ENCODE data around the gene BAZ2B. TPM values are rescaled to one million over a fixed set of nuclear protein-coding genes. Genes with fewer than 3 reads are reported as not detected.

Gene BAZ2B
- total RNA-seq, 2 experiments from 2014 or later, result 3.7 to 11.8 TPM

- intact Hi-C loops (cut with micrococcal nuclease; ENCODE audit: unreplicated experiment), result no loop called here
- no peaks in the 10 kb centered on the region for H3K79me2 ChIP-seq (ENCODE audit: insufficient read depth, low read depth, low read length)
- no peak for TF ChIP-seq EZH2phosphoT487 (IDR thresholded peaks at IDR 0.05; ENCODE audit: borderline replicate concordance, low read depth, low read length)
- TF ChIP-seq CTCF (conservative IDR thresholded peaks at IDR 0.05; ENCODE audit: low read length), result no peak
Observed at GRCh38 chr2:159446201-159446600, 170.1 kb downstream of the BAZ2B start.

GRCh38 chr2:159445307-159445706, 171.0 kb downstream of the BAZ2B start:
- Histone ChIP-seq H2AFZ (ENCODE audit: low read length) (no peak overlapping the region), H3K27ac (ENCODE audit: low read depth, low read length, poor library complexity, severe bottlenecking) (no peak overlapping the region), H3K9me2 (ENCODE audit: insufficient read depth, low read length) (no peaks in the 10 kb centered on the region), H3K4me2 (ENCODE audit: low read length) (no peak overlapping the region), H4K20me1 (ENCODE audit: insufficient read depth, low read length) (no peaks in the 10 kb centered on the region), H3K4me3 (ENCODE audit: low read depth, low read length, poor library complexity, severe bottlenecking) (no peak overlapping the region), H3K36me3 (ENCODE audit: insufficient read depth, low read length) (no peaks in the 10 kb centered on the region), H3K79me2 (ENCODE audit: insufficient read depth, low read depth, low read length) (no peaks in the 10 kb centered on the region), H3K9me3 (ENCODE audit: low read length) (no peaks in the 10 kb centered on the region), H3K4me1 (ENCODE audit: insufficient read depth, low read length, poor library complexity, severe bottlenecking) (no peaks in the 10 kb centered on the region)
- BruUV-seq (replicated peaks), result no TSS peak
- TF ChIP-seq CTCF (conservative IDR thresholded peaks at IDR 0.05; ENCODE audit: low read length) (no peak), EZH2phosphoT487 (IDR thresholded peaks at IDR 0.05; ENCODE audit: borderline replicate concordance, low read depth, low read length) (no peak)
- ChIA-PET POLR2A (interaction anchor here (1.4 kb wide), 1 partner anchor 26 kb away, joined by 3 read pairs; no protein-coding TSS in a partner anchor), CTCF (ENCODE audit: unreplicated experiment) (no interaction called here)
- no peak for DNase-seq (ENCODE audit: low spot score)
- intact Hi-C loops (cut with micrococcal nuclease; ENCODE audit: unreplicated experiment), result no loop called here

More at GRCh38 chr2:159446201-159446600, 170.1 kb downstream of the BAZ2B start:
- no peak for DNase-seq (ENCODE audit: low spot score)
- H3K36me3 ChIP-seq (ENCODE audit: insufficient read depth, low read length), result no peaks in the 10 kb centered on the region
- ChIA-PET POLR2A (interaction anchor here (0.6 to 1.4 kb wide), 4 partner anchors 10 to 271 kb away, joined by 3 to 4 read pairs (median 3); no protein-coding TSS in a partner anchor), CTCF (ENCODE audit: unreplicated experiment) (no interaction called here)
- H4K20me1 ChIP-seq (ENCODE audit: insufficient read depth, low read length), result no peaks in the 10 kb centered on the region
- no peaks in the 10 kb centered on the region for H3K9me2 ChIP-seq (ENCODE audit: insufficient read depth, low read length)
- H3K9me3 ChIP-seq (ENCODE audit: low read length), result no peaks in the 10 kb centered on the region
- H3K27ac ChIP-seq (ENCODE audit: low read depth, low read length, poor library complexity, severe bottlenecking), result no peak overlapping the region
- H3K4me2 ChIP-seq (ENCODE audit: low read length), result no peak overlapping the region
- H2AFZ ChIP-seq (ENCODE audit: low read length), result no peak overlapping the region
- no peaks in the 10 kb centered on the region for H3K4me1 ChIP-seq (ENCODE audit: insufficient read depth, low read length, poor library complexity, severe bottlenecking)
- no peak overlapping the region for H3K4me3 ChIP-seq (ENCODE audit: low read depth, low read length, poor library complexity, severe bottlenecking)
- BruUV-seq (replicated peaks), result no TSS peak

- H3K79me2 ChIP-seq (ENCODE audit: insufficient read depth, low read depth, low read length), result no peaks in the 10 kb centered on the region
- intact Hi-C loops (cut with micrococcal nuclease; ENCODE audit: unreplicated experiment), result no loop called here
- no TSS peak for BruUV-seq (replicated peaks)
- no peaks in the 10 kb centered on the region for H3K4me1 ChIP-seq (ENCODE audit: insufficient read depth, low read length, poor library complexity, severe bottlenecking)
- H2AFZ ChIP-seq (ENCODE audit: low read length), result no peak overlapping the region
- H3K36me3 ChIP-seq (ENCODE audit: insufficient read depth, low read length), result no peaks in the 10 kb centered on the region
- ChIA-PET CTCF (ENCODE audit: unreplicated experiment) (no interaction called here), POLR2A (interaction anchor here (0.6 to 1.4 kb wide), 3 partner anchors 16 to 105 kb away, joined by 3 to 4 read pairs (median 3); no protein-coding TSS in a partner anchor)
- no peaks in the 10 kb centered on the region for H4K20me1 ChIP-seq (ENCODE audit: insufficient read depth, low read length)
- H3K4me3 ChIP-seq (ENCODE audit: low read depth, low read length, poor library complexity, severe bottlenecking), result no peak overlapping the region
- H3K4me2 ChIP-seq (ENCODE audit: low read length), result no peak overlapping the region
- H3K9me3 ChIP-seq (ENCODE audit: low read length), result no peaks in the 10 kb centered on the region
- no peaks in the 10 kb centered on the region for H3K9me2 ChIP-seq (ENCODE audit: insufficient read depth, low read length)
- DNase-seq (ENCODE audit: low spot score), result no peak
- no peak overlapping the region for H3K27ac ChIP-seq (ENCODE audit: low read depth, low read length, poor library complexity, severe bottlenecking)
- TF ChIP-seq EZH2phosphoT487 (IDR thresholded peaks at IDR 0.05; ENCODE audit: borderline replicate concordance, low read depth, low read length), result no peak
- no peak for TF ChIP-seq CTCF (conservative IDR thresholded peaks at IDR 0.05; ENCODE audit: low read length)
Observed at GRCh38 chr2:159444754-159445153, 171.6 kb downstream of the BAZ2B start.
